ENCODE measurements around the gene CPZ. TPM values are rescaled to one million over a fixed set of nuclear protein-coding genes. Genes with fewer than 3 reads are reported as not detected.
"Not testable (repeated sequence)": the region's sequence is repeated elsewhere in the genome, so short reads cannot be mapped to it uniquely, and the experiment has no call there.

The CPZ gene
- total and polyA plus RNA-seq, 2 donors: 0.94 to 4.4 TPM

- Histone ChIP-seq H3K27me3 (ENCODE audit: control insufficient read depth in 2 of 2, insufficient read depth in 1 of 2, low read length in 1 of 2) (no peaks in the 10 kb centered on the region), H3K4me3 (ENCODE audit: low read length in 2 of 2) (no peak overlapping the region), H3K9me3 (ENCODE audit: control insufficient read depth in 2 of 2, insufficient read depth in 1 of 2, low read length in 1 of 2) (no peaks in the 10 kb centered on the region), H3K36me3 (ENCODE audit: control insufficient read depth in 2 of 2, insufficient read depth in 2 of 2, low read length in 1 of 2) (no peaks in the 10 kb centered on the region), H3K4me1 (ENCODE audit: control insufficient read depth in 2 of 2, insufficient read depth in 2 of 2, low read length in 2 of 2) (no peaks in the 10 kb centered on the region), H3K27ac (ENCODE audit: low read depth in 1 of 2, low read length in 1 of 2) (no peak overlapping the region)
- no peak for DNase-seq (ENCODE audit: low read depth in 6 of 9, low spot score in 9 of 9)
- 80% methylated on average over 5 of the region's 5 CpGs for WGBS
Measured at GRCh38 chr4:8568068-8568668, 24.4 kb upstream of the CPZ start.

GRCh38 chr4:8570201-8570600 is 22.4 kb upstream of the CPZ start:
- DNase-seq (ENCODE audit: low read depth in 6 of 9, low spot score in 9 of 9): no peak
- Histone ChIP-seq H3K4me1 (ENCODE audit: control insufficient read depth in 2 of 2, insufficient read depth in 2 of 2, low read length in 2 of 2) (no peaks in the 10 kb centered on the region), H3K9me3 (ENCODE audit: control insufficient read depth in 2 of 2, insufficient read depth in 1 of 2, low read length in 1 of 2) (no peaks in the 10 kb centered on the region), H3K4me3 (ENCODE audit: low read length in 2 of 2) (no peak overlapping the region), H3K27me3 (ENCODE audit: control insufficient read depth in 2 of 2, insufficient read depth in 1 of 2, low read length in 1 of 2) (no peaks in the 10 kb centered on the region), H3K27ac (ENCODE audit: low read depth in 1 of 2, low read length in 1 of 2) (no peak overlapping the region), H3K36me3 (ENCODE audit: control insufficient read depth in 2 of 2, insufficient read depth in 2 of 2, low read length in 1 of 2) (no peaks in the 10 kb centered on the region)
- WGBS: 97% methylated on average over 1 of the region's 1 CpG

GRCh38 chr4:8571702-8572685 is 20.6 kb upstream of the CPZ start:
- Histone ChIP-seq H3K4me3 (ENCODE audit: low read length in 2 of 2) (no peak overlapping the region), H3K4me1 (ENCODE audit: control insufficient read depth in 2 of 2, insufficient read depth in 2 of 2, low read length in 2 of 2) (no peaks in the 10 kb centered on the region), H3K27ac (ENCODE audit: low read depth in 1 of 2, low read length in 1 of 2) (no peak overlapping the region), H3K9me3 (ENCODE audit: control insufficient read depth in 2 of 2, insufficient read depth in 1 of 2, low read length in 1 of 2) (no peaks in the 10 kb centered on the region), H3K36me3 (ENCODE audit: control insufficient read depth in 2 of 2, insufficient read depth in 2 of 2, low read length in 1 of 2) (no peaks in the 10 kb centered on the region), H3K27me3 (ENCODE audit: control insufficient read depth in 2 of 2, insufficient read depth in 1 of 2, low read length in 1 of 2) (no peaks in the 10 kb centered on the region)
- DNase-seq (ENCODE audit: low read depth in 6 of 9, low spot score in 9 of 9): no peak
- 90% methylated on average over 6 of the region's 6 CpGs for WGBS

- Histone ChIP-seq H3K27me3 (ENCODE audit: control insufficient read depth in 2 of 2, insufficient read depth in 1 of 2, low read length in 1 of 2) (no peaks in the 10 kb centered on the region), H3K36me3 (ENCODE audit: control insufficient read depth in 2 of 2, insufficient read depth in 2 of 2, low read length in 1 of 2) (no peaks in the 10 kb centered on the region), H3K4me1 (ENCODE audit: control insufficient read depth in 2 of 2, insufficient read depth in 2 of 2, low read length in 2 of 2) (no peaks in the 10 kb centered on the region), H3K9me3 (ENCODE audit: control insufficient read depth in 2 of 2, insufficient read depth in 1 of 2, low read length in 1 of 2) (no peaks in the 10 kb centered on the region), H3K4me3 (ENCODE audit: low read length in 2 of 2) (no peak overlapping the region), H3K27ac (ENCODE audit: low read depth in 1 of 2, low read length in 1 of 2) (no peak overlapping the region)
- WGBS: 83% methylated on average over 5 of the region's 5 CpGs
- DNase-seq (ENCODE audit: low read depth in 6 of 9, low spot score in 9 of 9): no peak
Measured at GRCh38 chr4:8573266-8573665, 19.3 kb upstream of the CPZ start.

GRCh38 chr4:8574796-8575370 is 17.7 kb upstream of the CPZ start:
- Histone ChIP-seq H3K27me3 (ENCODE audit: control insufficient read depth in 2 of 2, insufficient read depth in 1 of 2, low read length in 1 of 2) (peaks cover 0 to 5% of the 10 kb centered on the region in 2 donors), H3K9me3 (ENCODE audit: control insufficient read depth in 2 of 2, insufficient read depth in 1 of 2, low read length in 1 of 2) (no peaks in the 10 kb centered on the region), H3K4me1 (ENCODE audit: control insufficient read depth in 2 of 2, insufficient read depth in 2 of 2, low read length in 2 of 2) (no peaks in the 10 kb centered on the region), H3K27ac (ENCODE audit: low read depth in 1 of 2, low read length in 1 of 2) (no peak overlapping the region), H3K36me3 (ENCODE audit: control insufficient read depth in 2 of 2, insufficient read depth in 2 of 2, low read length in 1 of 2) (no peaks in the 10 kb centered on the region), H3K4me3 (ENCODE audit: low read length in 2 of 2) (no peak overlapping the region)
- no peak for DNase-seq (ENCODE audit: low read depth in 6 of 9, low spot score in 9 of 9)
- WGBS: 92% methylated on average over 5 of the region's 5 CpGs

- Histone ChIP-seq H3K4me3 (ENCODE audit: low read length in 2 of 2) (no peak overlapping the region), H3K9me3 (ENCODE audit: control insufficient read depth in 2 of 2, insufficient read depth in 1 of 2, low read length in 1 of 2) (no peaks in the 10 kb centered on the region), H3K27ac (ENCODE audit: low read depth in 1 of 2, low read length in 1 of 2) (no peak overlapping the region), H3K36me3 (ENCODE audit: control insufficient read depth in 2 of 2, insufficient read depth in 2 of 2, low read length in 1 of 2) (no peaks in the 10 kb centered on the region), H3K4me1 (ENCODE audit: control insufficient read depth in 2 of 2, insufficient read depth in 2 of 2, low read length in 2 of 2) (no peaks in the 10 kb centered on the region), H3K27me3 (ENCODE audit: control insufficient read depth in 2 of 2, insufficient read depth in 1 of 2, low read length in 1 of 2) (peaks cover 2 to 9% of the 10 kb centered on the region in 2 donors)
- DNase-seq (ENCODE audit: low read depth in 6 of 9, low spot score in 9 of 9): no peak
- 88% methylated on average over 4 of the region's 4 CpGs for WGBS
Measured at GRCh38 chr4:8575457-8575856, 17.1 kb upstream of the CPZ start.

- DNase-seq (ENCODE audit: low read depth in 6 of 9, low spot score in 9 of 9); H3K36me3 ChIP-seq (ENCODE audit: control insufficient read depth in 2 of 2, insufficient read depth in 2 of 2, low read length in 1 of 2); H3K27ac ChIP-seq (ENCODE audit: low read depth in 1 of 2, low read length in 1 of 2); H3K4me1 ChIP-seq (ENCODE audit: control insufficient read depth in 2 of 2, insufficient read depth in 2 of 2, low read length in 2 of 2); H3K4me3 ChIP-seq (ENCODE audit: low read length in 2 of 2); H3K9me3 ChIP-seq (ENCODE audit: control insufficient read depth in 2 of 2, insufficient read depth in 1 of 2, low read length in 1 of 2): not testable (repeated sequence)
- H3K27me3 ChIP-seq (ENCODE audit: control insufficient read depth in 2 of 2, insufficient read depth in 1 of 2, low read length in 1 of 2): peaks cover 6 to 19% of the 10 kb centered on the region in 2 donors
- WGBS: 90% methylated on average over 5 of the region's 5 CpGs
Measured at GRCh38 chr4:8576591-8576990, 16.0 kb upstream of the CPZ start.

- 76% methylated on average over 8 of the region's 8 CpGs for WGBS
- Histone ChIP-seq H3K4me3 (ENCODE audit: low read length in 2 of 2) (no peak overlapping the region), H3K27ac (ENCODE audit: low read depth in 1 of 2, low read length in 1 of 2) (no peak overlapping the region), H3K27me3 (ENCODE audit: control insufficient read depth in 2 of 2, insufficient read depth in 1 of 2, low read length in 1 of 2) (peaks cover 6 to 22% of the 10 kb centered on the region in 2 donors), H3K36me3 (ENCODE audit: control insufficient read depth in 2 of 2, insufficient read depth in 2 of 2, low read length in 1 of 2) (no peaks in the 10 kb centered on the region), H3K9me3 (ENCODE audit: control insufficient read depth in 2 of 2, insufficient read depth in 1 of 2, low read length in 1 of 2) (no peaks in the 10 kb centered on the region), H3K4me1 (ENCODE audit: control insufficient read depth in 2 of 2, insufficient read depth in 2 of 2, low read length in 2 of 2) (no peaks in the 10 kb centered on the region)
- DNase-seq (ENCODE audit: low read depth in 6 of 9, low spot score in 9 of 9): no peak
Measured at GRCh38 chr4:8577046-8577445, 15.5 kb upstream of the CPZ start.

- Histone ChIP-seq H3K4me3 (ENCODE audit: low read length in 2 of 2) (no peak overlapping the region), H3K36me3 (ENCODE audit: control insufficient read depth in 2 of 2, insufficient read depth in 2 of 2, low read length in 1 of 2) (no peaks in the 10 kb centered on the region), H3K27me3 (ENCODE audit: control insufficient read depth in 2 of 2, insufficient read depth in 1 of 2, low read length in 1 of 2) (peaks cover 6 to 23% of the 10 kb centered on the region in 2 donors), H3K4me1 (ENCODE audit: control insufficient read depth in 2 of 2, insufficient read depth in 2 of 2, low read length in 2 of 2) (no peaks in the 10 kb centered on the region), H3K9me3 (ENCODE audit: control insufficient read depth in 2 of 2, insufficient read depth in 1 of 2, low read length in 1 of 2) (no peaks in the 10 kb centered on the region), H3K27ac (ENCODE audit: low read depth in 1 of 2, low read length in 1 of 2) (no peak overlapping the region)
- WGBS: 87% methylated on average over 4 of the region's 4 CpGs
- no peak for DNase-seq (ENCODE audit: low read depth in 6 of 9, low spot score in 9 of 9)
Measured at GRCh38 chr4:8577972-8578371, 14.6 kb upstream of the CPZ start.
